Sigmoid colon (tissue), 3 donors: ENCODE data around the gene SYCN.

ENCODE experiments used
- POLR2A ChIP-seq, 2 donors: fragments of 450-650 bp; IDR thresholded peaks; one replicate each; pipeline ENCODE4 v1.6.1; 2016; ENCODE audit warnings: antibody characterized with exemption in 2 of 2, mild to moderate bottlenecking in 2 of 2, moderate library complexity in 2 of 2
- TF ChIP-seq, protein P1 (sequence below), 4 experiments: fragments of 450-650 bp in 3 of 4; fragments of 200-600 bp in 1 of 4; IDR thresholded peaks; one replicate each; pipeline ENCODE4 v1.5.1; 2016 to 2019; ENCODE audit warnings: antibody characterized with exemption in 4 of 4, mild to moderate bottlenecking in 3 of 4, moderate library complexity in 2 of 4

DNA sequence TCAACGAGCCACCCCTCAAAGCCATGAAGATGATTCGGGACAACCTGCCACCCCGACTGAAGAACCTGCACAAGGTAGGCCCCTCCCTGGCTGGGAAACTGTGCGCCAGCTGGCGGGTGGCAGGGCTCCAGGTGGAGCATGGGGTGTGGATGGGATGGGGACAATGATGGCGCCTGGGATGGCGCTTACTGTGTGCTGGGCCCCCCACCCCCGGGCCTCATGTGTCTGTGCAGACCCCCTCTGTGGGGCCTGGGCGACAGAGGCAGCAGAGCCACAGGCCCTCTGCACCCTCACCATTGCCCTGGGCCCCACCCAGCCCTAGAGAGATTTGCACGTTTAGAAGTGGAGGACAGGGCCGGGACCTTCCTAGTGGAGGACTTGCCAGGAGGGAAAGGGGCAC is 26.3 kb downstream of the SYCN start:
- TF ChIP-seq, protein P1, sequence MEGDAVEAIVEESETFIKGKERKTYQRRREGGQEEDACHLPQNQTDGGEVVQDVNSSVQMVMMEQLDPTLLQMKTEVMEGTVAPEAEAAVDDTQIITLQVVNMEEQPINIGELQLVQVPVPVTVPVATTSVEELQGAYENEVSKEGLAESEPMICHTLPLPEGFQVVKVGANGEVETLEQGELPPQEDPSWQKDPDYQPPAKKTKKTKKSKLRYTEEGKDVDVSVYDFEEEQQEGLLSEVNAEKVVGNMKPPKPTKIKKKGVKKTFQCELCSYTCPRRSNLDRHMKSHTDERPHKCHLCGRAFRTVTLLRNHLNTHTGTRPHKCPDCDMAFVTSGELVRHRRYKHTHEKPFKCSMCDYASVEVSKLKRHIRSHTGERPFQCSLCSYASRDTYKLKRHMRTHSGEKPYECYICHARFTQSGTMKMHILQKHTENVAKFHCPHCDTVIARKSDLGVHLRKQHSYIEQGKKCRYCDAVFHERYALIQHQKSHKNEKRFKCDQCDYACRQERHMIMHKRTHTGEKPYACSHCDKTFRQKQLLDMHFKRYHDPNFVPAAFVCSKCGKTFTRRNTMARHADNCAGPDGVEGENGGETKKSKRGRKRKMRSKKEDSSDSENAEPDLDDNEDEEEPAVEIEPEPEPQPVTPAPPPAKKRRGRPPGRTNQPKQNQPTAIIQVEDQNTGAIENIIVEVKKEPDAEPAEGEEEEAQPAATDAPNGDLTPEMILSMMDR (IDR thresholded peaks at IDR 0.05): no peak
- no peak for TF ChIP-seq POLR2A (IDR thresholded peaks at IDR 0.05)
